Right lobe of liver (tissue), 4 donors: ENCODE results near the gene GGT1.

ENCODE experiments used
- CTCF ChIP-seq, 4 donors: fragments of 200-600 bp in 3 of 4; fragments of 450-650 bp in 1 of 4; IDR thresholded peaks; one replicate each; pipeline versions ENCODE4 v1.5.1 to v1.8.0; 2016 to 2022; ENCODE audit warnings: antibody characterized with exemption in 4 of 4, mild to moderate bottlenecking in 2 of 4
- POLR2A ChIP-seq: fragments of 450-650 bp; IDR thresholded peaks from one replicate; pipeline ENCODE4 v1.6.1; 2017; ENCODE audit warnings: antibody characterized with exemption, mild to moderate bottlenecking
- donor health status: DM: no; HTN: no; CAD: no.
- donor health status: DM: no; HTN: no; CAD: no.
- donor health status: DM: no; HTN: yes; CAD: no.

GRCh38 chr22:24584871-24585411 is 18.1 kb upstream of the GGT1 start:
- TF ChIP-seq POLR2A (no peak), CTCF (IDR thresholded peaks at IDR 0.05) (no peak)
